Measurements from ENCODE around the gene TPRKB. TPM values are rescaled to one million over a fixed set of nuclear protein-coding genes. Genes with fewer than 3 reads are reported as not detected.

Gene TPRKB
- total and polyA plus RNA-seq, 9 of the 15 experiments (the other 6 are each of a cell fraction or from before 2014, with no cell fraction given) = 55.6 to 250 (median 112) TPM

DNA sequence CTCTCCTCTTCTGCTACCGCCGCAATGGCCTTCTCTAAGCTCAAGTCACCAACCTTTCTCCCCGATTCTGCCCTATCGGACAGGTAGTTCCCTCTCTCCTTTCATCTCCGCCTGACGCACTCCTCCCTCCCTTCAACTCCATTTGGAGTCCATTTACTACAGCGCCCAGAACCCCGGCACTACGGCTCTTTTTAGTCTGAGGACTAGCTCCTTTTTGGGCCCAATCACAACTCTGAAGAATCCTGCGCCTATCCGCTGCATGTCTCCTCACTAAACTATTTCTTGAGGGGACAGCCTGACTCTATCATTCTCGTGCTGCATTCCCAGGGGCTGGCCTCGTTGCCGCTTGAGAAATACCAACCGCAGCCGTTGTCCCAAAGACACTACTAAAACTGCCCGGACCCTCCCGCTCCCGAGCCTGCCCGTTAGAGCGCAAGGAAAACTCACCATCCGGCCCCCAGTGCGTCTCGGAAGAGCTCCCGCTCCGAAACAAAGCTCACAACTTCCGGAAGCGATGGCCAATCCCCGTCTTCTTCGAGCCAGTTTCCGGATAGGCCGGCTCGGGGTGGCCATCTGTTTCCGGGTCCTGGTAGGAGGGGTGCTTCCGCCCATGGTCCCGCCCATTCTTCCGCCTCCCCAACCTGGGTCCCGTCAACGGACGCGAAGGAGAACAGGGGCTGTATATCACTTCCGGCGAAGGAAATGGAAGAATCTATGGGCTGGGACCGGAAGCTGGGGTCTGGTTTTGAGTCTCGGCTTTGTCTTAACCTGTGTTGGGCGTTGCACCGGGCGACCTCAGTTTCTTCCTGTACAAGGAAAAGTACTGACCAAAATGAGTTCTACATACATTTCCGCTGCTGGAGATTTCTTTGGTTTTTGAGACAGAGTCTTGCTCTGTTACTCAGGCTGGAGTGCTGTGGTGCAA, at the start of gene TPRKB (continued):
- TF ChIP-seq, protein P1, sequence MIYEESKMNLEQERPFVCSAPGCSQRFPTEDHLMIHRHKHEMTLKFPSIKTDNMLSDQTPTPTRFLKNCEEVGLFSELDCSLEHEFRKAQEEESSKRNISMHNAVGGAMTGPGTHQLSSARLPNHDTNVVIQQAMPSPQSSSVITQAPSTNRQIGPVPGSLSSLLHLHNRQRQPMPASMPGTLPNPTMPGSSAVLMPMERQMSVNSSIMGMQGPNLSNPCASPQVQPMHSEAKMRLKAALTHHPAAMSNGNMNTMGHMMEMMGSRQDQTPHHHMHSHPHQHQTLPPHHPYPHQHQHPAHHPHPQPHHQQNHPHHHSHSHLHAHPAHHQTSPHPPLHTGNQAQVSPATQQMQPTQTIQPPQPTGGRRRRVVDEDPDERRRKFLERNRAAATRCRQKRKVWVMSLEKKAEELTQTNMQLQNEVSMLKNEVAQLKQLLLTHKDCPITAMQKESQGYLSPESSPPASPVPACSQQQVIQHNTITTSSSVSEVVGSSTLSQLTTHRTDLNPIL (CRISPR knock-in tag; IDR thresholded peaks at IDR 0.05) = no peak
- TF ChIP-seq ZNF23 (CRISPR knock-in tag; IDR thresholded peaks at IDR 0.05) (no peak), ZBTB1 (CRISPR knock-in tag; IDR thresholded peaks at IDR 0.05; ENCODE audit: borderline replicate concordance, low read depth) (no peak), ZNF644 (tag; IDR thresholded peaks at IDR 0.05; ENCODE audit: low read depth) (peak; percentile 89), HDGF (IDR thresholded peaks at IDR 0.05) (no peak), KDM5B (IDR thresholded peaks at IDR 0.05; ENCODE audit: insufficient replicate concordance, low read depth, low read length) (peak; percentile 68), MTA2 (IDR thresholded peaks at IDR 0.05; ENCODE audit: low read depth) (peak; percentile 72), RUNX1 (IDR thresholded peaks at IDR 0.05; ENCODE audit: low read depth) (no peak), NCOA1 (IDR thresholded peaks at IDR 0.05; ENCODE audit: low read depth) (peak; percentile 83), WHSC1 (IDR thresholded peaks at IDR 0.05; ENCODE audit: low read length) (no peak)
- TF ChIP-seq, protein P2, sequence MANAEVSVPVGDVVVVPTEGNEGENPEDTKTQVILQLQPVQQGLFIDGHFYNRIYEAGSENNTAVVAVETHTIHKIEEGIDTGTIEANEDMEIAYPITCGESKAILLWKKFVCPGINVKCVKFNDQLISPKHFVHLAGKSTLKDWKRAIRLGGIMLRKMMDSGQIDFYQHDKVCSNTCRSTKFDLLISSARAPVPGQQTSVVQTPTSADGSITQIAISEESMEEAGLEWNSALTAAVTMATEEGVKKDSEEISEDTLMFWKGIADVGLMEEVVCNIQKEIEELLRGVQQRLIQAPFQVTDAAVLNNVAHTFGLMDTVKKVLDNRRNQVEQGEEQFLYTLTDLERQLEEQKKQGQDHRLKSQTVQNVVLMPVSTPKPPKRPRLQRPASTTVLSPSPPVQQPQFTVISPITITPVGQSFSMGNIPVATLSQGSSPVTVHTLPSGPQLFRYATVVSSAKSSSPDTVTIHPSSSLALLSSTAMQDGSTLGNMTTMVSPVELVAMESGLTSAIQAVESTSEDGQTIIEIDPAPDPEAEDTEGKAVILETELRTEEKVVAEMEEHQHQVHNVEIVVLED (CRISPR knock-in tag; IDR thresholded peaks at IDR 0.05) = no peak
- TF ChIP-seq, protein P3, sequence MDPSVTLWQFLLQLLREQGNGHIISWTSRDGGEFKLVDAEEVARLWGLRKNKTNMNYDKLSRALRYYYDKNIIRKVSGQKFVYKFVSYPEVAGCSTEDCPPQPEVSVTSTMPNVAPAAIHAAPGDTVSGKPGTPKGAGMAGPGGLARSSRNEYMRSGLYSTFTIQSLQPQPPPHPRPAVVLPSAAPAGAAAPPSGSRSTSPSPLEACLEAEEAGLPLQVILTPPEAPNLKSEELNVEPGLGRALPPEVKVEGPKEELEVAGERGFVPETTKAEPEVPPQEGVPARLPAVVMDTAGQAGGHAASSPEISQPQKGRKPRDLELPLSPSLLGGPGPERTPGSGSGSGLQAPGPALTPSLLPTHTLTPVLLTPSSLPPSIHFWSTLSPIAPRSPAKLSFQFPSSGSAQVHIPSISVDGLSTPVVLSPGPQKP (CRISPR knock-in tag; IDR thresholded peaks at IDR 0.05) = no peak
- TF ChIP-seq, protein P4, sequence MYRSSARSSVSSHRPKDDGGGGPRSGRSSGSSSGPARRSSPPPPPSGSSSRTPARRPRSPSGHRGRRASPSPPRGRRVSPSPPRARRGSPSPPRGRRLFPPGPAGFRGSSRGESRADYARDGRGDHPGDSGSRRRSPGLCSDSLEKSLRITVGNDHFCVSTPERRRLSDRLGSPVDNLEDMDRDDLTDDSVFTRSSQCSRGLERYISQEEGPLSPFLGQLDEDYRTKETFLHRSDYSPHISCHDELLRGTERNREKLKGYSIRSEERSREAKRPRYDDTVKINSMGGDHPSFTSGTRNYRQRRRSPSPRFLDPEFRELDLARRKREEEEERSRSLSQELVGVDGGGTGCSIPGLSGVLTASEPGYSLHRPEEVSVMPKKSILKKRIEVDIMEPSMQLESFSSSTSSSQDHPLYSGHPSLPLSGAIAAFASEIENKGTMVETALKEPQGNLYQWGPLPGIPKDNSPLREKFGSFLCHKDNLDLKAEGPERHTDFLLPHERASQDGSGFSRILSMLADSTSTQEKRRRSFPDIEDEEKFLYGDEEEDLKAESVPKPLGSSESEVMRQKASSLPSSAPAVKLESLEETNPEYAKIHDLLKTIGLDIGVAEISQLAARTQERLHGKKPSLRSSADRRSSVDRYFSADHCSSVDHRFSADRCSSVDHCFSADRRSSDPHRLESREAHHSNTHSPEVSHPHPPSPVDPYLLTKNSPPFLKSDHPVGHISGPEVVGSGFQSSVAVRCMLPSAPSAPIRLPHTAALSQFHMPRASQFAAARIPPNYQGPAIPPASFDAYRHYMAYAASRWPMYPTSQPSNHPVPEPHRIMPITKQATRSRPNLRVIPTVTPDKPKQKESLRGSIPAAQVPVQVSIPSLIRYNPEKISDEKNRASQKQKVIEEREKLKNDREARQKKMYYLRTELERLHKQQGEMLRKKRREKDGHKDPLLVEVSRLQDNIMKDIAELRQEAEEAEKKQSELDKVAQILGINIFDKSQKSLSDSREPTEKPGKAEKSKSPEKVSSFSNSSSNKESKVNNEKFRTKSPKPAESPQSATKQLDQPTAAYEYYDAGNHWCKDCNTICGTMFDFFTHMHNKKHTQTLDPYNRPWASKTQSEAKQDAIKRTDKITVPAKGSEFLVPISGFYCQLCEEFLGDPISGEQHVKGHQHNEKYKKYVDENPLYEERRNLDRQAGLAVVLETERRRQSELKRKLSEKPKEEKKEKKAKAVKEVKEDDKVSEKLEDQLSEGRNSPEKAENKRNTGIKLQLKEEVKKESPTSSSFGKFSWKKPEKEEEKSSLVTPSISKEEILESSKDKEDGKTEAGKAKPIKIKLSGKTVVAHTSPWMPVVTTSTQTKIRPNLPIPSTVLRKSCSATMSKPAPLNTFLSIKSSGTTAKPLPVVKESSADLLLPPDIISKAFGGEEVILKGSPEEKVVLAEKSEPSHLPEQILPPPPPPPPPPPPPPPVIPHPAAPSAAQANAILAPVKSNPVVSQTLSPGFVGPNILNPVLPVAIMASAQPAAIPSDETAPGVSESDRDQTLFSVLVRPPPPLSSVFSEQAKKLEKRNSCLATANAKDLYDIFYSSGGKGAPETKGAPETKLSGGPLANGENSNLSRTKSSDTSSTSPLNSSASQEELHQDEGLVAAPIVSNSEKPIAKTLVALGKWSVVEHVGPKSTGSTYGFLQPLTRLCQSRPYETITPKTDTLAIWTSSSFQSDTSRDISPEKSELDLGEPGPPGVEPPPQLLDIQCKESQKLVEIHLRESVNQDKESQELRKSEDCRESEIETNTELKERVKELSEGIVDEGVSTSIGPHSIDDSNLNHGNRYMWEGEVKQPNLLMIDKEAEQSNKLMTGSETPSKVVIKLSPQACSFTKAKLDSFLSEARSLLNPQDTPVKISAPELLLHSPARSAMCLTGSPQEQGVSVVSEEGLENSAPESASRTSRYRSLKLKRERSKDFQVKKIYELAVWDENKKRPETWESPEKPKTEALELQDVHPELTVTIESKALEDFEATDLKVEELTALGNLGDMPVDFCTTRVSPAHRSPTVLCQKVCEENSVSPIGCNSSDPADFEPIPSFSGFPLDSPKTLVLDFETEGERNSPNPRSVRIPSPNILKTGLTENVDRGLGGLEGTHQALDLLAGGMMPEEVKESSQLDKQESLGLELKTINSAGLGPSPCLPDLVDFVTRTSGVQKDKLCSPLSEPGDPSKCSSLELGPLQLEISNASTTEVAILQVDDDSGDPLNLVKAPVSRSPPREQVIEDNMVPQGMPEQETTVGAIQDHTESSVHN (IDR thresholded peaks at IDR 0.05; ENCODE audit: borderline replicate concordance in 1 of 2, low read depth in 1 of 2) = 0 out of 4 replicates have a peak, but pooled peaks of 1 of the 2 experiments have one; percentile 18

All from K562 (cell line).